ENCODE data around the gene TGDS. TPM values are rescaled to one million over a fixed set of nuclear protein-coding genes. Genes with fewer than 3 reads are reported as not detected.

Gene TGDS
- total RNA-seq, 1 donor from 2014 or later = 26.6 TPM

DNA sequence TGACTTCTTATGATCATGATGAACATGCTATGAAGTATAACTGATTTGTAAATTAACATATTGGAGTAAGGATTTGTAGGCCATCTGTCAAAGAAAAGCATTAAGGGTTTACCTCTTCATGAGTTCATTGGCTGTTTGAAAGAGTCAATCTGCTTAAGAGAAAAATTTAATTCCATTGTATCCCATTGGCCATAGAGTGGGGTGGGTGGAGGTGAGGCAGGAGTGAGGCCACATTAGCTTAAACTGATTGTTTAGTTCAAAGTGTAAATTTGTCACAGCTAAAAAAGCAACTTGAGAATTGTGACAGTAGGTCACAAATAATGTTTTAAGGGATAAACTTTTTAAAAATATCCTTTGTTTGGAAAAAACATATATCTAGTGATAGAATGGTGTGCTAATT is 17.1 kb upstream of the TGDS start:
- Mint-ChIP-seq H3K27me3 (ENCODE audit: low read depth) (no peaks in the 10 kb centered on the region), H3K27ac (no peak overlapping the region), H3K4me3 (ENCODE audit: low read depth) (no peak overlapping the region), H3K4me1 (ENCODE audit: low read depth) (peaks cover 20% of the 10 kb centered on the region), H3K36me3 (ENCODE audit: low read depth) (peaks cover 44% of the 10 kb centered on the region), H3K9me3 (no peaks in the 10 kb centered on the region)
- intact Hi-C loops (cut with micrococcal nuclease) = no loop called here
- DNase-seq (ENCODE audit: low spot score) = no peak

DNA sequence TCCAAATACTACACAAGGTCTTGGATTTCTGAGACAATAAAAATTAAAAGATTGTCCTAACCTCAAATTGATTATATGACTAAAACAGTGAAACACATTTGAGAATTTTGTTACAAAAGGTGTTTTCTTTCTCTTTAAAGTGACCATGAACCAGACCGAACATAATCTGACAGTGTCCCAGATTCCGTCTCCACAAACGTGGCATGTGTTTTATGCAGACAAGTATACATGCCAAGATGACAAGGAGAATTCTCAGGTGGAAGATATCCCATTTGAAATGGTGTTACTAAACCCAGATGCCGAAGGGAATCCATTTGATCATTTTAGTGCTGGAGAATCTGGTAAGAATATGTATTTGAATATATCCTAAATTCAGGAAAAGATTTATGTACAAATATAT is 16.1 kb upstream of the TGDS start:
- DNase-seq (ENCODE audit: low spot score) = no peak
- Mint-ChIP-seq H3K27me3 (ENCODE audit: low read depth) (no peaks in the 10 kb centered on the region), H3K36me3 (ENCODE audit: low read depth) (peaks cover 52% of the 10 kb centered on the region), H3K9me3 (no peaks in the 10 kb centered on the region), H3K4me1 (ENCODE audit: low read depth) (peaks cover 29% of the 10 kb centered on the region), H3K27ac (no peak overlapping the region), H3K4me3 (ENCODE audit: low read depth) (no peak overlapping the region)
- intact Hi-C loops (cut with micrococcal nuclease) = no loop called here

DNA sequence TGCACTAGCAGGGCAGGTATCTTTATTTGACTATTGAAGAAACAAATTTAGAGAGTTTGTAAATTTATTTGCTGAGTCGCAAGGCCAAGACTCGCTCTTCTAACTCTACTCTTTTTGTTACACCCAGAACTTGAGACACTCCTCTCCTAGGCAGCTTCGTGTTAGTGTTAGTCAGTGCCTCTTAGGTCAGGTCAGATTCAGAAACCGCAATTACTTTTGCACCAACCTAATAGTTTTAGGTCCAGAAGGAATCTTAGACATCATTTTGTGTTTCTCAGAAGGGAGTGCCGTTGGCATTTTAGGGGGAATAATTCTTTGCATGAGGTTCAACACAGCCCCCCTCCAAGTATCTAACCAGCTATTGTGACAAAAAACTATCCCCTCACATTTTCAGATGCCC is 14.5 kb upstream of the TGDS start:
- no peak overlapping the region for H3K27ac Mint-ChIP-seq

DNA sequence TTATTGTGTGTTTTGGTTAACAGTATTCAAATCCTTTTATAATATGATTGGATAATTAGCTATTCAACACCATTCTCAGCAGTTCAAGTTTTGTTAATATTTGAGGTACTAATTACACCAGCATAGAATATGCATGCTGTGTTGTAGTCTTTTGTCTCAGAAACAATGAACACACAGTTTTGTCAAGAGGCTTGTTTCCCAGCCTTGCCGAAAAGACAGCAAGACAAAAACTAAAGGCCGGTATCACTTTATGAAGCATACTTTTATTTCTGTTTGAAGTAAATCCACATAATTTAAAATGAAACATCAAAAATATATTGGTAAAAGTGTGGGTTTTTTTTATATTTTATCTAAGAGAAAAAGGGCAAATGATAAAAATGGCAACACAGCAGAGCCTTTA is 13.2 kb upstream of the TGDS start:
- no peak overlapping the region for H3K27ac Mint-ChIP-seq
- H3K4me3 Mint-ChIP-seq (ENCODE audit: low read depth) = no peak overlapping the region
- intact Hi-C loops (cut with micrococcal nuclease) = no loop called here
- H3K4me1 Mint-ChIP-seq (ENCODE audit: low read depth) = peaks cover 29% of the 10 kb centered on the region
- no peak for DNase-seq (ENCODE audit: low spot score)
- H3K9me3 Mint-ChIP-seq = no peaks in the 10 kb centered on the region
- peaks cover 60% of the 10 kb centered on the region for H3K36me3 Mint-ChIP-seq (ENCODE audit: low read depth)
- no peaks in the 10 kb centered on the region for H3K27me3 Mint-ChIP-seq (ENCODE audit: low read depth)

More for the DNA sequence above, 14.5 kb upstream of the TGDS start:
- H3K4me1 Mint-ChIP-seq (ENCODE audit: low read depth) = peaks cover 32% of the 10 kb centered on the region
- H3K27me3 Mint-ChIP-seq (ENCODE audit: low read depth) = no peaks in the 10 kb centered on the region
- DNase-seq (ENCODE audit: low spot score) = no peak
- H3K9me3 Mint-ChIP-seq = no peaks in the 10 kb centered on the region
- H3K4me3 Mint-ChIP-seq (ENCODE audit: low read depth) = no peak overlapping the region
- intact Hi-C loops (cut with micrococcal nuclease) = no loop called here
- peaks cover 62% of the 10 kb centered on the region for H3K36me3 Mint-ChIP-seq (ENCODE audit: low read depth)

DNA sequence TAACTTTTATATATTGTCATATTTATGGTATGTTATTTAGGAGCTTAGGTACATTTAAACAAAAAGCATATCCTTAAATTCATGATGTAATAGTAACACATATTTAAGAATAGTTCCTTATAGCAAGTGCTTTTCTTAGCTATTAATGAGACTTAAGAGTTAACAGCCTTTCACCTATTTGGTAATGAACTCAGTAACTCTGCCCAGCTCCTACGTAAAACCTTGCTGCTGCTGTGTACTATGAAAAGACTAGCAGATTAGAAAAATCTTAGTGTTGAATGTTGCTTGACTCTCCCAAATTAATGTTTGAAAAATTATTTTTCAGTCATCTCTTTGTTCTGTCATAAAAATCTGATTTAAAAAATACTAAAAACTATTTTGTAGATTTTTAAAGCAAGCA is 12.6 kb upstream of the TGDS start:
- no peak for DNase-seq (ENCODE audit: low spot score)
- Mint-ChIP-seq H3K27ac (no peak overlapping the region), H3K4me3 (ENCODE audit: low read depth) (no peak overlapping the region), H3K36me3 (ENCODE audit: low read depth) (peaks cover 56% of the 10 kb centered on the region), H3K27me3 (ENCODE audit: low read depth) (no peaks in the 10 kb centered on the region), H3K9me3 (no peaks in the 10 kb centered on the region), H3K4me1 (ENCODE audit: low read depth) (peaks cover 29% of the 10 kb centered on the region)
- intact Hi-C loops (cut with micrococcal nuclease) = no loop called here

DNA sequence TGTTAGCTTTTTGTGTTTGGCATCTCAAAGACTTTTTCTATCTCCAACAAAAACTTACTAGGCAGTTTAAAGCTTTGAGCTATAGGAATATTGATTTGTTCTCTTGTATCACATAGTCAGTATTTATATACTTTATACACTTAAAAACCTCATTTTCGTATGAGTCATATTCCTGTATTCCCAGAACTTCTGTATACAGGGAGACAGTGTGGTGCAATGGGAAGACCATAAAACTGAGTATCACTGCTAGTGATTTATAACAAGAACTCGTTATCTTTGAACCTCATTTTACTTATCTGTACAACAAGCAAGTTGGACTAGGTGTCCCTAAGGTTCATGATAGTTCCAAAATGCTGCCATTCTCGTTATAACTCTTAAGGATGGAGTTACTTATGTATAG is 12.0 kb upstream of the TGDS start:
- DNase-seq (ENCODE audit: low spot score) = no peak
- Mint-ChIP-seq H3K9me3 (no peaks in the 10 kb centered on the region), H3K27me3 (ENCODE audit: low read depth) (no peaks in the 10 kb centered on the region), H3K4me1 (ENCODE audit: low read depth) (peaks cover 32% of the 10 kb centered on the region), H3K4me3 (ENCODE audit: low read depth) (no peak overlapping the region), H3K36me3 (ENCODE audit: low read depth) (peaks cover 52% of the 10 kb centered on the region), H3K27ac (no peak overlapping the region)
- intact Hi-C loops (cut with micrococcal nuclease) = no loop called here

DNA sequence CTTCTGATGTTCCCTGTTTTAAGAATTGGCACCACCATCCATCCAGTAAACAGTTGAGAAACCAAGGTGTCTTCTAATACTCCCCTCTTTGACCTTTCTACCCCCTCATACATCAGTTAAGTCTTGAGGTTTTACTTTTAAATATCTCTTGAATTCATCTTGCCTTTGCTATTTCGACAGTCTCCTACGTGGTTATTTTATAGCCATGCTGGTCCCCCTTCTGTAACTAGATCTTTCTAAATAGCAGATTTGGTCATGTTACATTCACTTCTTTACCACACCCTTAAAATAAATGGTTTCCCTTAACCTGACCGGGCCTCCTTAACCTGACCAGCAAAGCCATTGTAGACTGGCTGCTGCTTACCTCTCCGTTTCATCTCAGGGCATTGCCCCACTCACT is 11.1 kb upstream of the TGDS start:
- no peak overlapping the region for H3K4me3 Mint-ChIP-seq (ENCODE audit: low read depth)
- intact Hi-C loops (cut with micrococcal nuclease) = no loop called here

DNA sequence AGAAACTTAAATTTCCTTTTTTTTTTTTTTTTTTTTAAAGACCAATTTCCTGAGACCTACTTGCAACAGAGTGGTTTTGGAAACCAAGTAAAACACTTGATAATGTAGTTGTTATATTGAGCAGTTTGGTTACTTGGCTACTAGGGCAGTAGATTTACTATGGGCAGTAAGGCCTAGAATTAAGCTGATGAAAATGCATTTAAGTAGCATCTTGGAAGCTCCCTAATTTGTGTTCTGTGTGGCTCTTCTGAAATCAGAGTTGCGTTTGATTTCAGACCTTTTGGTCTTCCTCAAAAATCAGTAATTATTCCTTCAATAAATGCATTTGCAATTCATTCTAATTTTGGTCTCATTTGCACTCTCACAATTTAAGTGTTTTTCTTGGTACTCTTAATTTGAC is 6.5 kb upstream of the TGDS start:
- Mint-ChIP-seq H3K27me3 (ENCODE audit: low read depth) (no peaks in the 10 kb centered on the region), H3K4me3 (ENCODE audit: low read depth) (peak overlapping the region; percentile 79), H3K4me1 (ENCODE audit: low read depth) (peaks cover 28% of the 10 kb centered on the region), H3K27ac (peak overlapping the region; percentile 45), H3K9me3 (peaks cover 6% of the 10 kb centered on the region), H3K36me3 (ENCODE audit: low read depth) (peaks cover 30% of the 10 kb centered on the region)
- intact Hi-C loops (cut with micrococcal nuclease) = loop anchor here (5.0 kb wide), 1 partner anchor 65 kb away; no protein-coding TSS in a partner anchor
- DNase-seq (ENCODE audit: low spot score) = no peak

More for the DNA sequence above, 11.1 kb upstream of the TGDS start:
- H3K9me3 Mint-ChIP-seq = no peaks in the 10 kb centered on the region
- peaks cover 38% of the 10 kb centered on the region for H3K4me1 Mint-ChIP-seq (ENCODE audit: low read depth)
- H3K36me3 Mint-ChIP-seq (ENCODE audit: low read depth) = peaks cover 49% of the 10 kb centered on the region
- H3K27me3 Mint-ChIP-seq (ENCODE audit: low read depth) = no peaks in the 10 kb centered on the region
- DNase-seq (ENCODE audit: low spot score) = no peak
- H3K27ac Mint-ChIP-seq = peak overlapping the region; percentile 8

DNA sequence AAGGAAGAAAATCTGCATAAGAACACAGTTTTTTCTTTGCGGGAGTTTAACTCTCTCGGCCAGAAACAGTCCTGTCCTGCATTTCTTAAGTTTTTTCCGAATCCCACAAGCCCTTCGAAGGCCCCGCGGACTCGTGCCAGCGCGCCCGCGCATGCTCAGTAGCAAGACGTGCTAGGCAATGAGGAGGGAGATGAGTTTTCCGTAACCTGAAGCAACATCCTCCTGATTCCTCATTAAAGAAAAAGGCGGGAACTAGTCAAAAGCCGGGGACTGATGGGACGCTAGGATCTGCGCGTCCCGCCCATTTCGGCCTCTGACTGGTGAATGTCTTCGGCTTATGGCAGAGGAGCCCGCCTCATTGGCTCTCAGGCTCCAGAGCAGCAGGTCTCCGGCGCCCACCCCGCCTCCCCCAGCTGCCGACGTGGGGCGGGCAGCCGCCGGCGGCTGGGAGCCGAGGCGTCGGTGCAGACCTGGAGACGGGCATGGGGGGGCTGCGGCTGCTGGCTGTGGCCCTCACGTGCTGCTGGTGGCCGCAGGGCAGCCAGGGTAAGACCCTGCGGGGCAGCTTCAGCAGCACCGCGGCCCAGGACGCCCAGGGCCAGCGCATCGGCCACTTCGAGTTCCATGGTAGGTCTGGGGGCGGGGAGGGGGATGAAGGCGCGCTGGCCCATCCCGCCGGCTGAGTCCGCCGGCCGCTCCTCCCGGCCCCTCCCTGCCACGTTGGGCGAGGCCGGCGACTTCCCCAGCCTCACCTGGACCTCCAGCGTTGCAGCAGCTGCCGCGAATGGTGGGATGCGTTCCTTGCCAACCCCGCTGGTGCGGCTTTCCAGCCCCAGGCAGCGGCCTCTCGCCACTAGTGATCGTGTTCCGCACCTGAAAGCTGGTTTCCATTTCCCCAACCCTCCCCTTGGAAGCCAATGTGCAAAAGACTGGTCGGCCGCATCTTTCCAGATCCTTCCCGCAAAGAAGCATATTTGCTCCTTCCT is 5.8 kb upstream of the TGDS start, which contains the start of gene GPR180:
GPR180 (plus strand) TSS at position 412 of the 986 bp plus-strand sequence; CDS start at position 483, 71 bp downstream.
- Mint-ChIP-seq H3K27me3 (ENCODE audit: low read depth) (no peaks in the 10 kb centered on the region), H3K27ac (peak within 1 kb of the TSS; percentile 55), H3K36me3 (ENCODE audit: low read depth) (peaks cover 23% of the 10 kb centered on the region), H3K4me1 (ENCODE audit: low read depth) (peaks cover 24% of the 10 kb centered on the region), H3K9me3 (peaks cover 6% of the 10 kb centered on the region), H3K4me3 (ENCODE audit: low read depth) (peak within 1 kb of the TSS; percentile 79)
- DNase-seq (ENCODE audit: low spot score) = peak; percentile 89
- intact Hi-C loops (cut with micrococcal nuclease) = loop anchor here (1.0 to 5.0 kb wide), 3 partner anchors 52 to 182 kb away; no protein-coding TSS in a partner anchor

DNA sequence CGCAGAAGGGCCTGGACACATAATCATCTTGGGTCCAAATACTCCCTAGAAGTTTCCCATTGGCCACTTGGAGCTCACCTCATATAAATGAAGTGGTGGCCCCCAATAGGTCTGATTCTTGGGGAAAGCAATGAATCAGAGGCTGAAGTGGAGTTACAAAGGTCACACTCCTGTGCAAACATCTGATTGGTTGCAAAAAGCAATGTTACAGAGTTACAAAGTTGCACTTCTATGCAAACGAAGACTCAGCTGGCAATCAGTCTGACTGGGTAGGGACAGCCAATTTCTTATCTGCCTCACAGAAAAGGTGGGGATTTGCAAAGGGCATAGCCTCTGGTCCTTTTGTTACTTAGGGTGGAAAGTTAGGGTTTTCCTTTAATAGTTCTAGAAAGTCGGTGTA is 3.9 kb upstream of the TGDS start:
- intact Hi-C loops (cut with micrococcal nuclease) = loop anchor here (5.0 kb wide), 2 partner anchors 67 to 163 kb away; no protein-coding TSS in a partner anchor
- Mint-ChIP-seq H3K4me1 (ENCODE audit: low read depth) (peaks cover 24% of the 10 kb centered on the region), H3K4me3 (ENCODE audit: low read depth) (no peak overlapping the region), H3K27ac (no peak overlapping the region), H3K27me3 (ENCODE audit: low read depth) (no peaks in the 10 kb centered on the region), H3K36me3 (ENCODE audit: low read depth) (peaks cover 12% of the 10 kb centered on the region), H3K9me3 (peaks cover 6% of the 10 kb centered on the region)
- no peak for DNase-seq (ENCODE audit: low spot score)

DNA sequence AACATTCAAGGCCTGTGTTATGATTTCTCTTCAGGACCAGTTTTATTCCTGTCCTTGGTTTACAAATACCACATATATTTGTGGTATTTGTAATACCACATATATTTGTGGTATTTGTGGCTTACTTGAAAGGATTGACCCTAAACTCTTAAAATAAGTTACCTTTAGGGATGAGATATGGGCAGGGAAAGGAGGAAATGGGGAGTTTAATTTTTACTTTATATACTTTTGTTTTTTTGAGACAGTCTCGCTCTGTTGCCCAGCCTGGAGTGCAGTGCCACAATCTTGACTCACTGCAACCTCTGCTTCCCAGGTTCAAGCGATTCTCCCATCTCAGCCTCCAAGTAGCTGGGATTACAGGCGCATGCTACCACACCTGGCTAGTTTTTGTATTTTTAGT is 2.3 kb upstream of the TGDS start:
- no peak for DNase-seq (ENCODE audit: low spot score)
- Mint-ChIP-seq H3K9me3 (peaks cover 6% of the 10 kb centered on the region), H3K4me3 (ENCODE audit: low read depth) (no peak overlapping the region)

DNA sequence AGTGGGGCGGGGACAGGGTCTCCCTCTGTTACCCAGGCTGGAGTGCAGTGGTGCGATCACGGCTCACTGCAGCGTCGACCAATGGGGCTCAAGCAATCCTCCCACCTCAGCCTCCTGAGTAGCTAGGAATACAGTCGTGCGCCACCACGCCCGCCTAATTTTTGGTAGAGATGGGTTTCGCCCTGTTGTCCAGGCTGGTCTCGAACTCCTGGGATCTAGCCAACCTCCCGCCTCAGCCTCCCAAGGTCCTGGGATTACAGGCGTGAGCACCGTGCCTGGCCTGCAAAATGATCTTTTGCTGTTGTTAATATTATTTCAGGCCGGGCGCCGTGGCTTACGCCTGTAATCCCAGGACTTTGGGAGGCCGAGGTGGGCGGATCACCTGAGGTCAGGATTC is 621 bp upstream of the TGDS start:
- H3K27ac Mint-ChIP-seq = peak overlapping the region; percentile 97
- H3K4me1 Mint-ChIP-seq (ENCODE audit: low read depth) = peaks cover 32% of the 10 kb centered on the region
- intact Hi-C loops (cut with micrococcal nuclease) = loop anchor here (1.0 to 5.0 kb wide), 2 partner anchors 47 to 159 kb away; no protein-coding TSS in a partner anchor
- H3K9me3 Mint-ChIP-seq = peaks cover 6% of the 10 kb centered on the region
- no peak for DNase-seq (ENCODE audit: low spot score)
- peak overlapping the region; percentile 91 for H3K4me3 Mint-ChIP-seq (ENCODE audit: low read depth)
- H3K27me3 Mint-ChIP-seq (ENCODE audit: low read depth) = no peaks in the 10 kb centered on the region
- H3K36me3 Mint-ChIP-seq (ENCODE audit: low read depth) = peaks cover 29% of the 10 kb centered on the region

More for the DNA sequence above, 2.3 kb upstream of the TGDS start:
- H3K36me3 Mint-ChIP-seq (ENCODE audit: low read depth) = peaks cover 22% of the 10 kb centered on the region
- H3K4me1 Mint-ChIP-seq (ENCODE audit: low read depth) = peaks cover 34% of the 10 kb centered on the region
- H3K27ac Mint-ChIP-seq = no peak overlapping the region
- intact Hi-C loops (cut with micrococcal nuclease) = loop anchor here (5.0 kb wide), 1 partner anchor 161 kb away; no protein-coding TSS in a partner anchor
- no peaks in the 10 kb centered on the region for H3K27me3 Mint-ChIP-seq (ENCODE audit: low read depth)
